ENCODE measurements around the gene BCDIN3D. TPM values are rescaled to one million over a fixed set of nuclear protein-coding genes. Genes with fewer than 3 reads are reported as not detected.

Gene BCDIN3D
- total and polyA plus RNA-seq, 2 donors, result 4.4 to 5.8 TPM

GRCh38 chr12:49811136-49811535 lies 31.8 kb downstream of the BCDIN3D start:
- Histone ChIP-seq H3K4me3 (ENCODE audit: low read depth, low read length) (no peak overlapping the region), H3K27ac (ENCODE audit: low read depth) (no peak overlapping the region), H3K36me3 (ENCODE audit: insufficient read depth) (no peaks in the 10 kb centered on the region), H3K4me1 (ENCODE audit: insufficient read depth) (no peaks in the 10 kb centered on the region)
- WGBS, result 77% methylated on average over 5 of the region's 5 CpGs
- no peak for DNase-seq (ENCODE audit: extremely low spot score)

DNA sequence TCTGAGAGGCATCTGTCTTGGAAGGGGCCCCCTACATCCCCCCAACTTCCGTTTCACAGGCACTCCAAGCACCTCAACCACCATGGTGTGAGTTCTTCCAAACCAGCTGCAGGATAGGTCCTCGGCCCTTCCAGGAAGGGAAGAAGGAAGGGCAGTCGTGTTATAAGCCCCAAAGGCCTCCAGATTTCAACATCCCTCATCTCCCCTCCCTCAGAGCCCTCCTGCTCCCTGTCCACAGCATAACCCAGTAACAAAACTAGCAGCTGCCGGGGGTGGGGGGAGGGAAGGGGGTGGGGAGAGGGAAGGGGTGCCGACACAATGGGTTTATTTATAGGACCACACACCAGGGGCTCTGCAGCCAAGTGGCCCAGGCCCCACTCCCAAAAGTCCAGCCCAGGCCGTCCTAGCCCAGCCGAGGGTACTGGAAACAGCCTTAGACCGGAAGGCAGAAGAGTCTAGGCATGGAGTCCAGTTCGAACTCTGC lies 33.0 kb downstream of the BCDIN3D start:
- H3K4me3 ChIP-seq (ENCODE audit: low read depth, low read length), result no peak overlapping the region
- no peak overlapping the region for H3K27ac ChIP-seq (ENCODE audit: low read depth)
- WGBS, result 42% methylated on average over 9 of the region's 9 CpGs
- peaks cover 2% of the 10 kb centered on the region for H3K36me3 ChIP-seq (ENCODE audit: insufficient read depth)
- no peak for DNase-seq (ENCODE audit: extremely low spot score)
- no peaks in the 10 kb centered on the region for H3K4me1 ChIP-seq (ENCODE audit: insufficient read depth)

DNA sequence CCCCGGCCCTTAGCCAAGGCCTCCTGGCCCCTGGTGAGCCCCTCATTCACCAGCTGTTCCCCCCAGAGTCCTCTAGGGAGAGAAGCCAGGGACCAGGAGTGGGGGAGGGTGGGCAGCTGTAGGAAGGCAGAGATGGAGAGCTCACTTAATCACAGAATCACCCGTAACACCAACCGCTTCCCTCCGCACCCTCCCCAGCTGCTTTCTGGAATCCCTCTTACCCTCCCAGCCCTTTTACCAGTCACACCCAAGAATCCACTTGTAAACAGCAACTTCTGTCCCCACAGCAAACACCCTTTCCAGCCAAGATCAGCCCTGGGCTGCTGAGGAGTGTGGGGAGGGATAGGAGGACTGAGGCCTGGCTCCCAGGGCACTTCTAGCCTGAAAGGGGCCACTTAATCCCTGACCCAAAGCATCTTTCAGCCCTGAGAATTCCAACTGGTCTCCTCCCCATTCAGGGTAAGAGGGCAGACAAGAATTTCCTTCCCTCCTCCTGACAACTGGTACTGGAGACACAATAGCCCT lies 33.5 kb downstream of the BCDIN3D start:
- Histone ChIP-seq H3K36me3 (ENCODE audit: insufficient read depth) (peaks cover 2% of the 10 kb centered on the region), H3K4me1 (ENCODE audit: insufficient read depth) (no peaks in the 10 kb centered on the region), H3K4me3 (ENCODE audit: low read depth, low read length) (no peak overlapping the region), H3K27ac (ENCODE audit: low read depth) (no peak overlapping the region)
- no peak for DNase-seq (ENCODE audit: extremely low spot score)
- 53% methylated on average over 4 of the region's 4 CpGs for WGBS

GRCh38 chr12:49808686-49809380 lies 34.1 kb downstream of the BCDIN3D start:
- no peak overlapping the region for H3K27ac ChIP-seq (ENCODE audit: low read depth)
- no peak for DNase-seq (ENCODE audit: extremely low spot score)
- WGBS, result 47% methylated on average over 14 of the region's 14 CpGs
- no peaks in the 10 kb centered on the region for H3K4me1 ChIP-seq (ENCODE audit: insufficient read depth)
- no peak overlapping the region for H3K4me3 ChIP-seq (ENCODE audit: low read depth, low read length)
- peaks cover 2% of the 10 kb centered on the region for H3K36me3 ChIP-seq (ENCODE audit: insufficient read depth)

- Histone ChIP-seq H3K4me1 (ENCODE audit: insufficient read depth) (no peaks in the 10 kb centered on the region), H3K36me3 (ENCODE audit: insufficient read depth) (peaks cover 2% of the 10 kb centered on the region), H3K4me3 (ENCODE audit: low read depth, low read length) (no peak overlapping the region), H3K27ac (ENCODE audit: low read depth) (no peak overlapping the region)
- no peak for DNase-seq (ENCODE audit: extremely low spot score)
- 85% methylated on average over 12 of the region's 12 CpGs for WGBS
These were observed 34.8 kb downstream of the BCDIN3D start for GRCh38 chr12:49807991-49808580.

DNA sequence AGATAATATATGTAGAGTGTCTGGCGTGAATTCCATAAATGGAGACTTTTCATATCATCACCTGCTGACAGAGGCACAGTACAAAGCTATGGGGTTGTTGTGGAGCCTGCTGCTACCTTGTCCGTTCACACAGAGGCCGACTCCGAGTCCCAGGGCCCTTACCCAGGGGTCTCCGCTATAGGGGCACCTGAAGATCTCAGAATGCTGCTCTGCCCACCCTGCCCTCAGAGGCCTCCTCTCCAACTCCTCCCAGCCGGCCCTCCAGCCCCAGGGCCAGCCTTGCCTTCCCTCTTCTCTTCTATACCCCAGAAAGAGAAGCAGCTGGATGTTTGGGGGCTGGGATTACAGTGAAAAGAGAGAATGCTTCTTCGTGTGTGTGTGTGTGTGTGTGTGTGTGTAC lies 36.0 kb downstream of the BCDIN3D start:
- WGBS, result 86% methylated on average over 7 of the region's 7 CpGs
- no peak overlapping the region for H3K27ac ChIP-seq (ENCODE audit: low read depth)
- DNase-seq (ENCODE audit: extremely low spot score), result no peak

DNA sequence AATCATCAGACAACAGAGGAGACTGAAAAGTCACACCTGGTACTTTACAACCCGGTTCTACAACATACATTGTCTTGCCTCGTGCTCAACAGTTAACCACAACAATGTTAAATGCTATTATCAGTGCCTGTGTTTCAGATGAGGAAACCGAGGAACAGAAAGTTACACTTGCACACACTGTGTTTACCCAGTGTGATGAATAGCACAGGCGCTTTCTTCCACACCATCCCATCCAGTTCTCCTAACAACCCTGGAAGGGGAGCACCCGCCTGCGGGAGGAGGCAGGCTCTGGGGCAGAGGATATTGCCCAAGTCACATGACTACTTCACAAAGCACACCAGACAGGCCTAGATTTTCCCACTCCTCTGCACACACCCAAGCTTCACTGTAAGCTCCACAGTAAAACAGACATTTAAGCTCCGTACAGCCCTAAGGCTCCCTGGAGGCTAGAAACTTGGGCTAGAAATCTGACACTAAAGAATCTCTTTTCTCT lies 36.5 kb downstream of the BCDIN3D start:
- H3K36me3 ChIP-seq (ENCODE audit: insufficient read depth), result peaks cover 2% of the 10 kb centered on the region
- H3K4me3 ChIP-seq (ENCODE audit: low read depth, low read length), result no peak overlapping the region
- 76% methylated on average over 7 of the region's 7 CpGs for WGBS
- H3K27ac ChIP-seq (ENCODE audit: low read depth), result no peak overlapping the region
- no peaks in the 10 kb centered on the region for H3K4me1 ChIP-seq (ENCODE audit: insufficient read depth)
- DNase-seq (ENCODE audit: extremely low spot score), result no peak

More for the DNA sequence above, 36.0 kb downstream of the BCDIN3D start:
- H3K4me1 ChIP-seq (ENCODE audit: insufficient read depth), result no peaks in the 10 kb centered on the region
- H3K36me3 ChIP-seq (ENCODE audit: insufficient read depth), result peaks cover 2% of the 10 kb centered on the region
- no peak overlapping the region for H3K4me3 ChIP-seq (ENCODE audit: low read depth, low read length)

- DNase-seq (ENCODE audit: extremely low spot score), result no peak
- H3K4me1 ChIP-seq (ENCODE audit: insufficient read depth), result no peaks in the 10 kb centered on the region
- H3K36me3 ChIP-seq (ENCODE audit: insufficient read depth), result peaks cover 2% of the 10 kb centered on the region
- no peak overlapping the region for H3K4me3 ChIP-seq (ENCODE audit: low read depth, low read length)
- no peak overlapping the region for H3K27ac ChIP-seq (ENCODE audit: low read depth)
- WGBS, result 92% methylated on average over 5 of the region's 5 CpGs
These were observed 37.5 kb downstream of the BCDIN3D start for GRCh38 chr12:49805409-49805808.

GRCh38 chr12:49804821-49805220 lies 38.1 kb downstream of the BCDIN3D start:
- Histone ChIP-seq H3K4me1 (ENCODE audit: insufficient read depth) (no peaks in the 10 kb centered on the region), H3K36me3 (ENCODE audit: insufficient read depth) (peaks cover 2% of the 10 kb centered on the region), H3K4me3 (ENCODE audit: low read depth, low read length) (no peak overlapping the region), H3K27ac (ENCODE audit: low read depth) (no peak overlapping the region)
- 93% methylated on average over 10 of the region's 10 CpGs for WGBS
- DNase-seq (ENCODE audit: extremely low spot score), result no peak

GRCh38 chr12:49803693-49804450 lies 39.0 kb downstream of the BCDIN3D start:
- no peak for DNase-seq (ENCODE audit: extremely low spot score)
- H3K36me3 ChIP-seq (ENCODE audit: insufficient read depth), result peaks cover 2% of the 10 kb centered on the region
- 89% methylated on average over 12 of the region's 12 CpGs for WGBS

DNA sequence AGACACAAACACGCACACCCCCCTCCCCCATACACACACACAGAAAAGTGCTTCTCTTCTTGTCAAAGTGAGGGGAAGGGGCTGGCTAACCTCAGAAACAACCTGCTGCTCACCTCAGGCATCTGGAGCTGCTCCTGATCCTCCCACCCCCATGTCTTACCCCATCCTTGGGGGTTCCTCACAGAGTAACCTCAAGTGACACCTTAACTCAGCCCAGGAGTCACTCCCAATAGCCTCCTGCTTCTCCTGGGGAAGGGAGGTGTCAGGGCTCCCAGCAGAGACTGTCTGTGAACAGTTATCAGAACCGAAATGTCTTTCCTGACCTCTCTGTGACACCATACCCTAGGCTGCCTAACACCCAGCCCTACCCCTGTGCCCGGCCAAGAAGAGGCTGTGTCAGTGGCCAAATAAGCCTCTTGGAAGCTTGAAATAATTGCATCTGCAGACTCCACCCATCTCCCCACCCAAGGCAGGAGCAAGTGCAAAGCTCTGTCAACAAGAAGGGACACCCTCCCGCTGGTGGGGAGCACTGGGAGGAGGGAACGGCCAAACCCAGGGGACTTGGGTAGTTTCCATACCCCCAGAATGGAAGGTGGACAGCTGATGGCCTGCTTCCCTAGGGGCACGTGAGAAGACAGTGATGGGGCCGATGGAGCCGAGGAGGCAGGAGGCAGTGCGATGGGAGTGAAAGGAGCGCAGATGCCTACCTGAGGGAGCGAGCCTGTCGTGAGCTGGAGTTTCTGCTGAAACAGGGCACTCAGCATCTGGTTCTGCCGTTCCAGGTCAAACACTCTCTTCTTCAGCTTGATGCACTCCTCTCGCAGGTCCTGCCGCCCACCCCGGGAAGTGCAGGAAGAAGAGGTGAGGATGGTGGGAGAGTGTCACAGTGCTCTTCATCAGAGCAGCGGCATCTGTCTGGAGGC lies 41.5 kb downstream of the BCDIN3D start:
- Histone ChIP-seq H3K4me3 (ENCODE audit: low read depth, low read length) (no peak overlapping the region), H3K36me3 (ENCODE audit: insufficient read depth) (peaks cover 8% of the 10 kb centered on the region), H3K27ac (ENCODE audit: low read depth) (no peak overlapping the region), H3K4me1 (ENCODE audit: insufficient read depth) (no peaks in the 10 kb centered on the region)
- 86% methylated on average over 17 of the region's 17 CpGs for WGBS
- DNase-seq (ENCODE audit: extremely low spot score), result no peak

More at GRCh38 chr12:49803693-49804450, 39.0 kb downstream of the BCDIN3D start:
- no peak overlapping the region for H3K27ac ChIP-seq (ENCODE audit: low read depth)
- H3K4me1 ChIP-seq (ENCODE audit: insufficient read depth), result no peaks in the 10 kb centered on the region
- no peak overlapping the region for H3K4me3 ChIP-seq (ENCODE audit: low read depth, low read length)

DNA sequence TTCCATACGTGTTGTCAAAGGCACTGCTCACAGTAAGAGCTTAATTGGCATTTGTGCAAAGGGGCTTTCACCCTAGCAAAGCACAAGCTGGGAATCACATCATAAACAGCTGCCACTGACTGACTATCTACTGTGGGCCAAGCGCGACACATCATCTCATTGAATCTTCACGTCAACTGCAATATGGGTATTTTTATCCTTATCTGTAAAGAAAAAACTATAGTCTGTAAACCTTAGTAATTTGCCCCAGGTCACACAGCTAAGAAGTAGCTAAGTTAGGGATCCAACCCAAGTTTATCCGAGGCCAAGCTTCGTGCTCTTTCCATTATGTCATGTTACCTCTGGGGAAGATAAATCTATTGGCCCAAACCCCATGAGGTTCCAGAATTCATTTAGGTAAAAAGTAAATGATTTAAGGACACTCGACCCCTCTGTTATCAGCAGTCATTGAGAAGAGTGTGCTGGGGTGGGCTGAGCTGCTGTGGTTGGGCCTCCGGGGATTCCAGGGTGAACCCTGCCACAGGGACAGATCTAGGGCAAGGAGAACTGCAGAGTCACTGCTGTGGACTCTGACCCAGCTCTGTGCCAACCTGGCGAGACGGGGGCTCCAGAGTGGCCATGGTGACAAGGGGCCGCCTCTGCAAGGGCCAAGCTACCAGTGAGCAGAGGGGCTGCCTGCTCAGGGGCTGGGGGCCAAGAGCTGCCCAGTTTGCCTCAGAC lies 42.3 kb downstream of the BCDIN3D start:
- WGBS, result 84% methylated on average over 11 of the region's 11 CpGs
- Histone ChIP-seq H3K27ac (ENCODE audit: low read depth) (no peak overlapping the region), H3K36me3 (ENCODE audit: insufficient read depth) (peaks cover 8% of the 10 kb centered on the region), H3K4me3 (ENCODE audit: low read depth, low read length) (no peak overlapping the region), H3K4me1 (ENCODE audit: insufficient read depth) (no peaks in the 10 kb centered on the region)
- no peak for DNase-seq (ENCODE audit: extremely low spot score)
